HepG2 (cell line): ENCODE data around the gene CCDC85C. TPM values are rescaled to one million over a fixed set of nuclear protein-coding genes. Genes with fewer than 3 reads are reported as not detected.

Experiments used
- AKAP8 ChIP-seq: sonication (generic); formaldehyde crosslinking; IDR thresholded peaks from 2 replicates; pipeline ENCODE4 v1.5.1; 2020; ENCODE audit warnings: mild to moderate bottlenecking, missing genetic modification reagents
- AKNA ChIP-seq: sonication (generic); formaldehyde crosslinking; IDR thresholded peaks from 2 replicates; pipeline ENCODE4 v1.4.0; 2020; ENCODE audit warnings: missing genetic modification reagents, borderline replicate concordance
- ETV5 ChIP-seq: IDR thresholded peaks from 2 replicates; pipeline ENCODE4 v1.6.1; 2018; ENCODE audit warnings: missing biosample characterization, missing genetic modification reagents, inconsistent platforms, borderline replicate concordance
- GATAD2A ChIP-seq: IDR thresholded peaks from 2 replicates; pipeline ENCODE4 v1.6.1; 2016
- KDM2A ChIP-seq: sonication (generic); formaldehyde crosslinking; IDR thresholded peaks from 2 replicates; pipeline ENCODE4 v1.4.0; 2020; ENCODE audit warnings: low read depth, missing genetic modification reagents, borderline replicate concordance
- NBN ChIP-seq: fragments of 450-650 bp; conservative IDR thresholded peaks from 2 replicates; pipeline ENCODE4 v1.6.1; 2017
- NR1H2 ChIP-seq: sonication (generic); formaldehyde crosslinking; IDR thresholded peaks from 2 replicates; pipeline ENCODE4 v1.8.1; 2022; ENCODE audit warnings: low read depth, missing genetic modification reagents, borderline replicate concordance
- ZFP36L2 ChIP-seq: sonication (generic); formaldehyde crosslinking; IDR thresholded peaks from 2 replicates; pipeline ENCODE4 v1.4.0; 2020; ENCODE audit warnings: missing genetic modification reagents
- ZFP90 ChIP-seq: sonication (generic); formaldehyde crosslinking; IDR thresholded peaks from 2 replicates; pipeline ENCODE4 v1.8.0; 2022; ENCODE audit warnings: missing genetic modification reagents, mild to moderate bottlenecking, inconsistent platforms, borderline replicate concordance
- ZNF138 ChIP-seq: sonication (generic); formaldehyde crosslinking; IDR thresholded peaks from 2 replicates; pipeline ENCODE4 v1.5.0; 2020; ENCODE audit warnings: mild to moderate bottlenecking, low read depth, missing genetic modification reagents
- ZNF770 ChIP-seq: sonication (generic); formaldehyde crosslinking; IDR thresholded peaks from 2 replicates; pipeline ENCODE4 v1.5.0; 2020; ENCODE audit warnings: mild to moderate bottlenecking, missing genetic modification reagents
- polyA plus RNA-seq, 8 experiments: library from polyadenylated mRNA; depleted of rRNA in 3 of 8; stranded (reverse) in 7 of 8; unstranded in 1 of 8; fragments of >200 nt; fragmentation: Illumina TruSeq in 4 of 8; extraction: Trizol in 4 of 8; gene quantifications; 2 replicates each; pipeline versions ENCODE4 v1.2.1 to v1.2.3, GENCODE V29; 2011 to 2016; ENCODE audit warnings: low read depth in 4 of 8, missing spikeins in 1 of 8, mixed read lengths in 1 of 8; ENCODE audit not compliant: insufficient read depth in 1 of 8
- total RNA-seq, 5 experiments: library from RNA; depleted of rRNA; stranded (reverse); fragments of >200 nt; fragmentation: Illumina TruSeq; extraction: Trizol; gene quantifications; 2 replicates each; pipeline ENCODE4 v1.2.3, GENCODE V29; 2016; ENCODE audit warnings: low read depth in 1 of 5
- TF ChIP-seq, protein P1 (sequence below): sonication (generic); formaldehyde crosslinking; IDR thresholded peaks from 2 replicates; pipeline ENCODE4 v1.4.0; 2020; ENCODE audit warnings: missing genetic modification reagents
- TF ChIP-seq, protein P2 (sequence below): sonication (generic); formaldehyde crosslinking; IDR thresholded peaks from 2 replicates; pipeline ENCODE4 v1.5.1; 2020; ENCODE audit warnings: missing genetic modification reagents, mild to moderate bottlenecking, borderline replicate concordance

Gene CCDC85C
- total and polyA plus RNA-seq, 2 of the 13 experiments (the other 11 are each of a cell fraction or from before 2014, with no cell fraction given): 18.8 to 43.8 TPM

GRCh38 chr14:99628887-99629618 is 25.0 kb upstream of the CCDC85C start (continued):
- TF ChIP-seq AKNA (CRISPR knock-in tag) (no peak), ZFP36L2 (CRISPR knock-in tag) (no peak), AKAP8 (CRISPR knock-in tag) (no peak), GATAD2A (CRISPR knock-in tag) (peak; percentile 14; the same call in 1 of the 2 replicates), ZFP90 (CRISPR knock-in tag) (no peak), ETV5 (0 out of 2 replicates have a peak, but pooled peaks have one; percentile 13), KDM2A (CRISPR knock-in tag) (peak; percentile 61; the same call in 1 of the 2 replicates), NR1H2 (CRISPR knock-in tag) (no peak), ZNF138 (no peak), NBN (no peak), ZNF770 (CRISPR knock-in tag) (peak; percentile 89)
- TF ChIP-seq, protein P1, sequence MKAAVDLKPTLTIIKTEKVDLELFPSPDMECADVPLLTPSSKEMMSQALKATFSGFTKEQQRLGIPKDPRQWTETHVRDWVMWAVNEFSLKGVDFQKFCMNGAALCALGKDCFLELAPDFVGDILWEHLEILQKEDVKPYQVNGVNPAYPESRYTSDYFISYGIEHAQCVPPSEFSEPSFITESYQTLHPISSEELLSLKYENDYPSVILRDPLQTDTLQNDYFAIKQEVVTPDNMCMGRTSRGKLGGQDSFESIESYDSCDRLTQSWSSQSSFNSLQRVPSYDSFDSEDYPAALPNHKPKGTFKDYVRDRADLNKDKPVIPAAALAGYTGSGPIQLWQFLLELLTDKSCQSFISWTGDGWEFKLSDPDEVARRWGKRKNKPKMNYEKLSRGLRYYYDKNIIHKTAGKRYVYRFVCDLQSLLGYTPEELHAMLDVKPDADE: no peak
- TF ChIP-seq, protein P2, sequence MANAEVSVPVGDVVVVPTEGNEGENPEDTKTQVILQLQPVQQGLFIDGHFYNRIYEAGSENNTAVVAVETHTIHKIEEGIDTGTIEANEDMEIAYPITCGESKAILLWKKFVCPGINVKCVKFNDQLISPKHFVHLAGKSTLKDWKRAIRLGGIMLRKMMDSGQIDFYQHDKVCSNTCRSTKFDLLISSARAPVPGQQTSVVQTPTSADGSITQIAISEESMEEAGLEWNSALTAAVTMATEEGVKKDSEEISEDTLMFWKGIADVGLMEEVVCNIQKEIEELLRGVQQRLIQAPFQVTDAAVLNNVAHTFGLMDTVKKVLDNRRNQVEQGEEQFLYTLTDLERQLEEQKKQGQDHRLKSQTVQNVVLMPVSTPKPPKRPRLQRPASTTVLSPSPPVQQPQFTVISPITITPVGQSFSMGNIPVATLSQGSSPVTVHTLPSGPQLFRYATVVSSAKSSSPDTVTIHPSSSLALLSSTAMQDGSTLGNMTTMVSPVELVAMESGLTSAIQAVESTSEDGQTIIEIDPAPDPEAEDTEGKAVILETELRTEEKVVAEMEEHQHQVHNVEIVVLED (CRISPR knock-in tag): no peak
